Stimulated activated CD8-positive, alpha-beta memory T cell treated with anti-CD3 and anti-CD28 coated beads, Interleukin-7, amount 100 ng/mL, for 1 hour (primary cell): ENCODE results near the gene UPK3A.

ENCODE experiments used
- DNase-seq, 2 donors: peaks; one replicate each; pipeline ENCODE4 v3.0.0-alpha.2; 2020; ENCODE audit warnings: low read depth in 2 of 2

UPK3A gene

GRCh38 chr22:45329530-45329936, 44.8 kb downstream of the UPK3A start:
- no peak for DNase-seq

DNA sequence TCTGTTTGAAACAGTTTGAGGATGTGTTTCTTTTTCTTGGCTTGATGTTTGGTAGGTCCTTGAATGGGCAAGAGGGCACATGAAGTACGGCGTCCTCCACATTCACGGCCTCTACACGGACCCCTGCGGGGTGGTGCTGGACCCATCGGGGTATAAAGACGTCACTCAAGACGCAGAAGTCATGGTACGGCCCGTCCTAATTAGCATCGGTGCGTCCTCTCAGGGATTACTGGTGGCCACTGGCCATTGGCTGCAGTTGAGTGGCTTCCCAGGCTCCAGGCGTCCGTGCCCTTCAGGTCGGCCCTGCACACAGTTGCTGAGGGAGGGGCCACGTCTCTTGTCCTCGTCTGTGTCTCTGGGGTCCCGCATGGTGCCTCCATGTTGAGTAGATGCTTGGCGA, 45.8 kb downstream of the UPK3A start:
- DNase-seq = no peak

- DNase-seq = no peak
These were observed 46.7 kb downstream of the UPK3A start for GRCh38 chr22:45331486-45331885.

GRCh38 chr22:45332001-45332400, 47.3 kb downstream of the UPK3A start:
- no peak for DNase-seq

GRCh38 chr22:45334068-45334467, 49.3 kb downstream of the UPK3A start:
- no peak for DNase-seq

DNA sequence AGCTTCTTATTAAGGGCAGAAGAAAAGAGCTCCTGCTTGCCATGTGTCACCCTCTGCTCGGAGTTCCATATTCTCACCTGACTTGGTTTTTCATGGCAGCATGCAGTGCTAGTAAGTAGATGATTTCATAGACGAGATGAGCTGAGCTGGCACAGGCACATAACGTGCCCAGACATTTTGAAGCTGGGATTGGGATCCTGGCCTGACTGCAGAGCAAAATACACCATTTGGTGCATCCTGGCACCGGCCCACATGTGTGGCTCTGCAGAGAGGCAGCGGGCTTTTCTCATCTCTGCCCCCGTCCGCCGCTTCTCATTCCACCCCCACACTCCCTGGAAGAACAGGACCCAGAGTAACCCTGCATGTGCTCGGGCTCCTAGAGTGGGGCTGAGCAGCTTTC, 49.8 kb downstream of the UPK3A start:
- no peak for DNase-seq

DNA sequence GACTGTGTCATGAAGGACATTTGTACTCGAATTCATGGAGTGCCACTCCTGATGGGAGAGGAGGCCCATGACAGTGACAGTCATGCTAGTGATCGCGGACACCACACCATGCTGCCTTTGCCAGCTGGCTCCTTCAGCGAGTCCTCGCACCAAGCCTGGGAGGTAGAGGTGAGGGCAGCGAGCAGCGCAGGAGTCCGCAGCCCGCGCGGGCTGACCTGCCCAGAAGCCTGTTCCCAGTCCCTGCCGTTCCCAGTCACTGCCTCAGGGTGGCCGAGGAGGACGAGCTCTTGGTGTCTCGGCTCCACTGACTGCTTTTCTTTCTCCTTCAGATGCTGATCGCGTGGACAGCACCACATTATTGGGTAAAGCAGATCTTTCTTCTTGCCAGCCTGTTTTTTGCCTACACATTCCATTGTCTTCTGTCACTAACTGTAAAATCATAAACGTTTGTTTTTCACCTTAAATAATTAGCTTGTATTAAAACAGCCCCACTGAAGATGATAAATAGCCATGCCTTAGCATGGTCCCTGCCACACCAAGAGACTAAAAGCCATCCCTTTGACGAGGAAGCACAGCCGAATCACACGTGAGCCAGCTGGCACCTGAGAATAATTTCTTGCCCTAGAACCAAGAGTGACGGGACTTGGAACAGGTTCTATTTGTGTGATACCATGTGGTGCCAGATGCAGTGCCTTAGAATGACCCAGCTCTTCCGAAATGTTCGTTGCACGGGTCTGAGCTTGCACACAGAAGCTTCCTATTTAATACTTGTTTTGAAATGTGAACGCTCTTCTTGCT, 50.5 kb downstream of the UPK3A start:
- DNase-seq = no peak

DNA sequence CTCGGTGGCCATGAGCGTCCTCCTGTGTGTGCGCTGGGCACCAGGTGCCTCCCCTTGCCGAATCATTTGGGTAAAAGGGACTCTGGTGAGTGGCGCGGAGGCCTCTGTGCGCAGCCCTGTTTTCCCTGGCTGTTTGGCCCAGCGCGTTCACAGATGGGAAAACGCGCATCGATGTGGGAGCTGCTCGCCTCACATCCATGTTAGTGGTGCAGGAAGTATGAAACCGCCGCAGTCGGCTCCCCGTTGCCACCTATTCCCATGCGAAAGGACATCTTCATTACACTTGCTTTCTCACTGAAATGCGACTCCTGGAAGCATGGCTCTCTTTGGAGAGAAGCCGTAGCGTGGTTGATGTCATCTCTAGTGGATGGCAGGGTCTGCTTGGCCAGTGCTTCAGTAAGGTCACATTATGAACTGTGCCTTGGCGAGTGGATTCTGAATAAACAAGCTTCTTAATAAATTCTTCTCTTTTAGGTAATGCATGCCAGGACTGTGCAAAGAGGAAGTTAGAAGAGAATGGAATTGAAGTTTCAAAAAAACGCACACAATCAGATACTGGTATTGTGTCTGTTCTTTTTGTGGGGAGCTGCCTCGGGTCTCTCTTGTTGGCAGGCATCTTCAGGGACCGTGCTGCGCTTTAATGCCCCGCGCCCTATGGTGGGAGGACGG, 51.2 kb downstream of the UPK3A start:
- DNase-seq = no peak

GRCh38 chr22:45336971-45337431, 52.3 kb downstream of the UPK3A start:
- no peak for DNase-seq

DNA sequence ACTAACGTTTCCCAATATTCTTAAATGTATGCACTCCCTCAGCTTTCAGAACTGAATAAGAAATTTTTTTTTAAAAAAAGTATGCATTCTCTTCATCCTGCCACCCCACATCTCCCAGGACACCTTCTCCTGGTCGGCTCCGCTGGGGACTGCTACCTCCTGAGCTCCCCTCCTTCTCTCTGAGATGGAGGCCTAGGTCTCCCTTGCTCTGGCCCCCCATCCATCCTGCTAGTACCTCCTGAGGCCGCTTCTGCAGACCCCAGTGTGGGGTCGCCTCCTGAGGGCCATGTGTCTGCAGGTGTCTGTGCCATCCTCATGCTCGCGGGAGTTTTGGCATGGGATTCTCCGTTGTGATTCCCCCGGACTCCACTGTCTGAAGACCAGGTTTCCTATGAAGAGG, 52.8 kb downstream of the UPK3A start:
- no peak for DNase-seq

DNA sequence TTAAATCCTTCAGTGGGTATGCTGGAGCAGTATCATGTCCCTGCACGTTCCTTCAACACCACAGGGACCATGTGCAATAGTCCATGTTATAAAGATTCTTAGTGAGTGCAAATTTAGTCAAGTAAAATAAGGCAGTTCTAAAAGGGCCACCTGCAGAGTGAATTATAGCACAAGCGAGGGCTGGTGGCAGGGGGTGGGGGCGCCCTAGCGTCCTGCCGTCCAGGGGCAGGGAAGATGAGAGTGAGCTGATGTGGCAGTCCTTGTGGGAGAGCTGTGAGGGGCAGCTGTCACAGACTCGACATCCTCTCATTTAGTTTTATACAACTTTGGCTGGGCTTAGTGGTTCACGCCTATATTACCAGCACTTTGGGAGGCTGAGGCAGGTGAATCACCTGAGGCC, 54.0 kb downstream of the UPK3A start:
- no peak for DNase-seq

- no peak for DNase-seq
These were observed 55.6 kb downstream of the UPK3A start for GRCh38 chr22:45340323-45340722.

DNA sequence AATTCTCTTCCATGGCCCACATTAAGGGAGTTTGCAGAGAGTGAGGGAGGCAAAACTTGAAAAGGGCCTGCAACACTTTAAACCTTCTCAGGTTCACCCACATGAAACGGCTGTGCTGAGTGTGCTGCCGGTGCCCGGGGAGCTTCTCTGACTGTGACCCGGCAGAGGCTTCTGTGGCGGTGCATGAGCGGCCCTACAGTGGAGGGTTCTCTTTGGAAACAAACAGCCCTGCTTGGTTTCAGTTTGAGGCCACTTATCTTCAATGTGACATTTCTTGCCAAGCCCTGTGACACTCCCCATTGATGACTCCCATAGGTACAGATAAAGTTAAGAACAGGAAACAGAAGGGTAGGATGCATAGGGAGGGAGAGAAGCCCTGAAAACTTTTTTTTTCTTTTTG, 56.7 kb downstream of the UPK3A start:
- no peak for DNase-seq

DNA sequence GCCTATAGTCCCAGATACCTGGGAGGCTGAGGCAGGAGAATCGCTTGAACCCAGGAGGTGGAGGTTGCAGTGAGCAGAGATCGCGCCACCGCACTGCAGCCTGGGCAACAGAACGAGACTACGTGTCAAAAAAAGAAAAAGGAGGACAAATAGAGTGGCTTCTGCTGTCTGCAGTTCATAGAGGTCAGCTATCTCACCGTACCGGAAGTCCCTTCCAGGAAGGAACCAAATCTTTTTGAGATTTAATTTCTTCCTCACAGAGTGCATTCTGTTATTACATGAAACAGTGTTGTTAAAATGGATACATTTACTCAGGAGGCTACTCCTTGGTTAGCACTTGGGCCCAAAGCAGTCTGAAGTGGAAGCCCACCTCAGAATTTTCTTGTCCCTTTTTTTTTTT, 58.4 kb downstream of the UPK3A start:
- DNase-seq = no peak

- no peak for DNase-seq
These were observed 59.6 kb downstream of the UPK3A start for GRCh38 chr22:45344334-45344733.
